Karpas-422 (cell line): ENCODE results near the gene ANKRD13D. TPM values are rescaled to one million over a fixed set of nuclear protein-coding genes. Genes with fewer than 3 reads are reported as not detected.

Source experiments
- DNase-seq: peaks from one replicate; pipeline ENCODE4 v3.0.0-alpha.2; 2015
- H2AFZ ChIP-seq: fragments of 200-600 bp; sonication (generic); 2 replicates; pipeline ENCODE4 v1.6.1; 2014; ENCODE audit warnings: antibody characterized with exemption, low read length, mixed read lengths
- H3K27ac ChIP-seq: fragments of 200-600 bp; sonication (generic); 2 replicates; pipeline ENCODE4 v1.5.1; 2014; ENCODE audit warnings: mild to moderate bottlenecking, low read length, moderate library complexity
- H3K27me3 ChIP-seq: fragments of 200-600 bp; sonication (generic); 2 replicates; pipeline ENCODE4 v1.6.1; 2014; ENCODE audit warnings: low read length, mixed read lengths
- H3K36me3 ChIP-seq: fragments of 200-600 bp; sonication (generic); 2 replicates; pipeline ENCODE4 v1.6.1; 2014; ENCODE audit warnings: low read length, mixed read lengths; ENCODE audit not compliant: insufficient read depth
- H3K4me1 ChIP-seq: fragments of 200-600 bp; sonication (generic); 2 replicates; pipeline ENCODE4 v1.6.1; 2014; ENCODE audit warnings: mild to moderate bottlenecking, low read length, mixed read lengths
- H3K4me2 ChIP-seq: fragments of 200-600 bp; sonication (generic); 2 replicates; pipeline ENCODE4 v1.6.1; 2014; ENCODE audit warnings: low read length, low read depth, mild to moderate bottlenecking; ENCODE audit not compliant: poor library complexity, severe bottlenecking
- H3K4me3 ChIP-seq: fragments of 200-600 bp; sonication (generic); 2 replicates; pipeline ENCODE4 v1.5.1; 2014; ENCODE audit warnings: mild to moderate bottlenecking, antibody characterized with exemption, low read length, mixed read lengths
- H3K79me2 ChIP-seq: fragments of 200-600 bp; sonication (generic); 2 replicates; pipeline ENCODE4 v1.6.1; 2014; ENCODE audit warnings: mild to moderate bottlenecking, low read length, mixed read lengths
- H3K9ac ChIP-seq: fragments of 200-600 bp; sonication (generic); 2 replicates; pipeline ENCODE4 v1.6.0; 2014; ENCODE audit warnings: low read length
- H3K9me2 ChIP-seq: fragments of 200-600 bp; sonication (generic), shearing (Covaris generic); replicated peaks from 2 replicates; pipeline ENCODE4 v1.6.0; 2014; ENCODE audit warnings: mild to moderate bottlenecking, low read length, moderate library complexity; ENCODE audit not compliant: insufficient read depth
- H3K9me3 ChIP-seq: fragments of 300-700, 200-600 bp; sonication (generic); 2 replicates; pipeline ENCODE4 v1.6.1; 2014; ENCODE audit warnings: low read length, mixed read lengths
- H4K20me1 ChIP-seq: fragments of 200-600 bp; sonication (generic); 2 replicates; pipeline ENCODE4 v1.6.1; 2014; ENCODE audit warnings: mild to moderate bottlenecking, antibody characterized with exemption, low read length, low read depth; ENCODE audit not compliant: insufficient read depth
- total RNA-seq: library from RNA; depleted of rRNA; stranded (reverse); fragments of >200 nt; shearing (Covaris generic); gene quantifications from 2 replicates; pipeline ENCODE4 v1.2.3, GENCODE V29; 2014; ENCODE audit warnings: low replicate concordance

Gene ANKRD13D
- total RNA-seq, 1 experiment from 2014 or later, result 31.3 TPM

GRCh38 chr11:67310246-67311050 lies 21.3 kb downstream of the ANKRD13D start:
- DNase-seq, result no peak
- H3K4me2 ChIP-seq, result no peak overlapping the region
- no peaks in the 10 kb centered on the region for H3K9me2 ChIP-seq
- H3K27ac ChIP-seq, result no peak overlapping the region
- no peaks in the 10 kb centered on the region for H3K9me3 ChIP-seq
- no peaks in the 10 kb centered on the region for H3K36me3 ChIP-seq
- H3K79me2 ChIP-seq, result no peaks in the 10 kb centered on the region
- H4K20me1 ChIP-seq, result no peaks in the 10 kb centered on the region
- H2AFZ ChIP-seq, result no peak overlapping the region
- no peaks in the 10 kb centered on the region for H3K4me1 ChIP-seq
- no peak overlapping the region for H3K9ac ChIP-seq
- no peak overlapping the region for H3K4me3 ChIP-seq
- H3K27me3 ChIP-seq, result no peaks in the 10 kb centered on the region

GRCh38 chr11:67311051-67311555 lies 22.0 kb downstream of the ANKRD13D start:
- DNase-seq, result no peak
- Histone ChIP-seq H3K4me1 (no peaks in the 10 kb centered on the region), H4K20me1 (no peaks in the 10 kb centered on the region), H3K36me3 (no peaks in the 10 kb centered on the region), H3K4me2 (no peak overlapping the region), H3K27ac (no peak overlapping the region), H3K9me3 (no peaks in the 10 kb centered on the region), H3K9ac (no peak overlapping the region), H2AFZ (no peak overlapping the region), H3K4me3 (no peak overlapping the region), H3K27me3 (no peaks in the 10 kb centered on the region), H3K79me2 (no peaks in the 10 kb centered on the region), H3K9me2 (no peaks in the 10 kb centered on the region)

GRCh38 chr11:67311556-67312082 lies 22.5 kb downstream of the ANKRD13D start:
- DNase-seq, result no peak
- Histone ChIP-seq H3K27me3 (no peaks in the 10 kb centered on the region), H3K4me1 (peaks cover 4% of the 10 kb centered on the region), H3K9me3 (no peaks in the 10 kb centered on the region), H3K27ac (no peak overlapping the region), H3K4me3 (no peak overlapping the region), H4K20me1 (no peaks in the 10 kb centered on the region), H3K36me3 (no peaks in the 10 kb centered on the region), H2AFZ (no peak overlapping the region), H3K9me2 (no peaks in the 10 kb centered on the region), H3K9ac (no peak overlapping the region), H3K4me2 (no peak overlapping the region), H3K79me2 (no peaks in the 10 kb centered on the region)

GRCh38 chr11:67312187-67313021 lies 23.3 kb downstream of the ANKRD13D start:
- Histone ChIP-seq H3K4me1 (peaks cover 7% of the 10 kb centered on the region), H3K9me3 (no peaks in the 10 kb centered on the region), H3K9me2 (no peaks in the 10 kb centered on the region), H3K79me2 (no peaks in the 10 kb centered on the region), H3K36me3 (no peaks in the 10 kb centered on the region), H2AFZ (no peak overlapping the region), H3K27me3 (no peaks in the 10 kb centered on the region), H3K4me3 (no peak overlapping the region), H4K20me1 (no peaks in the 10 kb centered on the region), H3K27ac (no peak overlapping the region), H3K4me2 (no peak overlapping the region), H3K9ac (no peak overlapping the region)
- DNase-seq, result no peak

- H3K36me3 ChIP-seq, result no peaks in the 10 kb centered on the region
- H3K27me3 ChIP-seq, result no peaks in the 10 kb centered on the region
- H3K9ac ChIP-seq, result no peak overlapping the region
- no peaks in the 10 kb centered on the region for H3K9me2 ChIP-seq
- no peak overlapping the region for H3K4me2 ChIP-seq
- no peaks in the 10 kb centered on the region for H3K79me2 ChIP-seq
- H4K20me1 ChIP-seq, result no peaks in the 10 kb centered on the region
- H3K4me3 ChIP-seq, result no peak overlapping the region
- H2AFZ ChIP-seq, result no peak overlapping the region
- H3K4me1 ChIP-seq, result peaks cover 13% of the 10 kb centered on the region
- no peaks in the 10 kb centered on the region for H3K9me3 ChIP-seq
- H3K27ac ChIP-seq, result no peak overlapping the region
- no peak for DNase-seq
These were observed 24.2 kb downstream of the ANKRD13D start for GRCh38 chr11:67313125-67313890.

GRCh38 chr11:67314218-67314617 lies 25.1 kb downstream of the ANKRD13D start:
- Histone ChIP-seq H3K4me1 (peaks cover 22% of the 10 kb centered on the region), H3K27ac (no peak overlapping the region)

GRCh38 chr11:67315325-67315909 lies 26.3 kb downstream of the ANKRD13D start:
- Histone ChIP-seq H4K20me1 (no peaks in the 10 kb centered on the region), H3K4me1 (peaks cover 25% of the 10 kb centered on the region), H3K4me2 (no peak overlapping the region), H3K9ac (no peak overlapping the region), H3K9me3 (no peaks in the 10 kb centered on the region), H3K27me3 (no peaks in the 10 kb centered on the region), H3K27ac (no peak overlapping the region), H3K4me3 (no peak overlapping the region), H3K9me2 (no peaks in the 10 kb centered on the region), H3K36me3 (no peaks in the 10 kb centered on the region), H2AFZ (no peak overlapping the region), H3K79me2 (no peaks in the 10 kb centered on the region)
- DNase-seq, result no peak

More at GRCh38 chr11:67314218-67314617, 25.1 kb downstream of the ANKRD13D start:
- Histone ChIP-seq H3K79me2 (no peaks in the 10 kb centered on the region), H3K36me3 (no peaks in the 10 kb centered on the region), H3K9me3 (no peaks in the 10 kb centered on the region), H3K4me3 (no peak overlapping the region), H4K20me1 (no peaks in the 10 kb centered on the region), H3K9ac (no peak overlapping the region; the same call in 1 of the 2 replicates), H2AFZ (no peak overlapping the region), H3K9me2 (no peaks in the 10 kb centered on the region), H3K4me2 (no peak overlapping the region), H3K27me3 (no peaks in the 10 kb centered on the region)
- no peak for DNase-seq
